ENCODE data around the gene CT45A2. TPM values are rescaled to one million over a fixed set of nuclear protein-coding genes. Genes with fewer than 3 reads are reported as not detected.
"Not testable (repeated sequence)": the region's sequence is repeated elsewhere in the genome, so short reads cannot be mapped to it uniquely, and the experiment has no call there.

Gene CT45A2, protein sequence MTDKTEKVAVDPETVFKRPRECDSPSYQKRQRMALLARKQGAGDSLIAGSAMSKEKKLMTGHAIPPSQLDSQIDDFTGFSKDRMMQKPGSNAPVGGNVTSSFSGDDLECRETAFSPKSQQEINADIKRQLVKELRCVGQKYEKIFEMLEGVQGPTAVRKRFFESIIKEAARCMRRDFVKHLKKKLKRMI
- not detected for polyA plus RNA-seq
- long read RNA-seq, donor 1: 0 reads
- long read RNA-seq, donor 2: 0 reads
- long read RNA-seq, donor 3: 0 reads
- long read RNA-seq, donor 4: 0 reads
- long read RNA-seq, donor 5: 0 reads
- long read RNA-seq, donor 6: 0 reads
- long read RNA-seq, donor 7: 0 reads
- long read RNA-seq, donor 8: 0 reads
- long read RNA-seq, donor 9: 0 reads
- long read RNA-seq, donor 10: 0 reads

DNA sequence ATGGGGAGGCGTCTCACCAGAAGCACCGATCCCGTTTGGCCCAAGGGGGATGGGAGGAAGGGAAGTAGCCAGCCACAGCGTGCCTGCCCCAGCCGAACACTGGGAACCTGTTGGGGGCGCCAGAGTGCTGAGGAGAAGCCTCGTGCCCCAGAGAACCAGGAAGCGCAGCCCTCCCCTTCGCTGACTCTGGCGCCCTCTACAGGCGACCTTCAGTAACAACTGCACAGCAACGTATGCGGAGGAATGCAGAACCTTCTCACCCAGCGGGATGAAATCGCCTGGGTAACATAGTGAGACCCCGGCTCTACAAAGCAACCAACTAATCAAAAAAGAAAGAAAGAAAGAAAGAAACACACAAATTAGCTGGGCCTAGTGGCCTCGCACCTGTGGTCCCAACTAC is at the start of gene CT45A2:
CT45A2 (minus strand) TSS at position 101 of the 400 bp plus-strand sequence. CDS start 3,747 bp downstream, outside the sequence.
- H3K4me3 ChIP-seq (ENCODE audit: low read depth in 1 of 3, low read length in 3 of 3); H3K36me3 ChIP-seq (ENCODE audit: control insufficient read depth in 3 of 3, insufficient read depth in 2 of 3, low read depth in 1 of 3, low read length in 3 of 3); FAIRE-seq; H3K27ac ChIP-seq (ENCODE audit: low read depth in 1 of 3, low read length in 2 of 3); DNase-seq; H3K9me3 ChIP-seq (ENCODE audit: control insufficient read depth in 2 of 2, insufficient read depth in 1 of 2, low read depth in 1 of 2, low read length in 1 of 2); H3K4me1 ChIP-seq (ENCODE audit: control insufficient read depth in 3 of 3, insufficient read depth in 2 of 3, low read depth in 1 of 3, low read length in 2 of 3); H3K27me3 ChIP-seq (ENCODE audit: control insufficient read depth in 3 of 3, insufficient read depth in 3 of 3, low read length in 3 of 3): not testable (repeated sequence)
- WGBS, 3 donors: no CpG with 5 or more reads among the region's 17 CpGs

GRCh38 chrX:135854438-135854837 is 34.6 kb upstream of the CT45A2 start, which contains the start of gene CT45A8:
TSS of gene CT45A8 (minus strand) at chrX:135854538. CDS start at chrX:135850783, 3,755 bp downstream.
- not testable (repeated sequence) for FAIRE-seq; H3K4me1 ChIP-seq (ENCODE audit: control insufficient read depth in 3 of 3, insufficient read depth in 2 of 3, low read depth in 1 of 3, low read length in 2 of 3); H3K27ac ChIP-seq (ENCODE audit: low read depth in 1 of 3, low read length in 2 of 3); H3K4me3 ChIP-seq (ENCODE audit: low read depth in 1 of 3, low read length in 3 of 3); H3K27me3 ChIP-seq (ENCODE audit: control insufficient read depth in 3 of 3, insufficient read depth in 3 of 3, low read length in 3 of 3); H3K36me3 ChIP-seq (ENCODE audit: control insufficient read depth in 3 of 3, insufficient read depth in 2 of 3, low read depth in 1 of 3, low read length in 3 of 3); DNase-seq; H3K9me3 ChIP-seq (ENCODE audit: control insufficient read depth in 2 of 2, insufficient read depth in 1 of 2, low read depth in 1 of 2, low read length in 1 of 2)
- WGBS, 3 donors: no CpG with 5 or more reads among the region's 17 CpGs

- not testable (repeated sequence) for H3K36me3 ChIP-seq (ENCODE audit: control insufficient read depth in 3 of 3, insufficient read depth in 2 of 3, low read depth in 1 of 3, low read length in 3 of 3); FAIRE-seq; H3K27ac ChIP-seq (ENCODE audit: low read depth in 1 of 3, low read length in 2 of 3); H3K9me3 ChIP-seq (ENCODE audit: control insufficient read depth in 2 of 2, insufficient read depth in 1 of 2, low read depth in 1 of 2, low read length in 1 of 2); DNase-seq; H3K27me3 ChIP-seq (ENCODE audit: control insufficient read depth in 3 of 3, insufficient read depth in 3 of 3, low read length in 3 of 3); H3K4me3 ChIP-seq (ENCODE audit: low read depth in 1 of 3, low read length in 3 of 3); H3K4me1 ChIP-seq (ENCODE audit: control insufficient read depth in 3 of 3, insufficient read depth in 2 of 3, low read depth in 1 of 3, low read length in 2 of 3)
- WGBS, 3 donors: no CpG with 5 or more reads among the region's 17 CpGs
Observed at GRCh38 chrX:135837180-135837579, 17.4 kb upstream of the CT45A2 start, which contains the start of gene CT45A7. TSS of gene CT45A7 (minus strand) at chrX:135837280. CDS start at chrX:135833533, 3,747 bp downstream.

DNA sequence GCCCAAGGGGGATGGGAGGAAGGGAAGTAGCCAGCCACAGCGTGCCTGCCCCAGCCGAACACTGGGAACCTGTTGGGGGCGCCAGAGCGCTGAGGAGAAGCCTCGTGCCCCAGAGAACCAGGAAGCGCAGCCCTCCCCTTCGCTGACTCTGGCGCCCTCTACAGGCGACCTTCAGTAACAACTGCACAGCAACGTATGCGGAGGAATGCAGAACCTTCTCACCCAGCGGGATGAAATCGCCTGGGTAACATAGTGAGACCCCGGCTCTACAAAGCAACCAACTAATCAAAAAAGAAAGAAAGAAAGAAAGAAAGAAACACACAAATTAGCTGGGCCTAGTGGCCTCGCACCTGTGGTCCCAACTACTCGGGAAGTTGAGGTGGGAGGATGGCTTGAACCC is 17.1 kb downstream of the CT45A2 start, which contains the start of gene CT45A6:
CT45A6 (minus strand) TSS at position 101 of the 400 bp plus-strand sequence. CDS start 3,794 bp downstream, outside the sequence.
- not testable (repeated sequence) for FAIRE-seq

GRCh38 chrX:135785403-135785802 is 34.4 kb downstream of the CT45A2 start, which contains the start of gene CT45A5:
TSS of gene CT45A5 (minus strand) at chrX:135785503. CDS start at chrX:135781729, 3,774 bp downstream.
- not testable (repeated sequence) for H3K4me3 ChIP-seq (ENCODE audit: low read depth in 1 of 3, low read length in 3 of 3); DNase-seq; FAIRE-seq; H3K36me3 ChIP-seq (ENCODE audit: control insufficient read depth in 3 of 3, insufficient read depth in 2 of 3, low read depth in 1 of 3, low read length in 3 of 3); H3K9me3 ChIP-seq (ENCODE audit: control insufficient read depth in 2 of 2, insufficient read depth in 1 of 2, low read depth in 1 of 2, low read length in 1 of 2); H3K4me1 ChIP-seq (ENCODE audit: control insufficient read depth in 3 of 3, insufficient read depth in 2 of 3, low read depth in 1 of 3, low read length in 2 of 3); H3K27me3 ChIP-seq (ENCODE audit: control insufficient read depth in 3 of 3, insufficient read depth in 3 of 3, low read length in 3 of 3); H3K27ac ChIP-seq (ENCODE audit: low read depth in 1 of 3, low read length in 2 of 3)
- WGBS, 3 donors: no CpG with 5 or more reads among the region's 16 CpGs

More for the DNA sequence above, 17.1 kb downstream of the CT45A2 start, which contains the start of gene CT45A6:
- not testable (repeated sequence) for H3K4me3 ChIP-seq (ENCODE audit: low read depth in 1 of 3, low read length in 3 of 3); H3K4me1 ChIP-seq (ENCODE audit: control insufficient read depth in 3 of 3, insufficient read depth in 2 of 3, low read depth in 1 of 3, low read length in 2 of 3); H3K36me3 ChIP-seq (ENCODE audit: control insufficient read depth in 3 of 3, insufficient read depth in 2 of 3, low read depth in 1 of 3, low read length in 3 of 3); H3K27ac ChIP-seq (ENCODE audit: low read depth in 1 of 3, low read length in 2 of 3); H3K27me3 ChIP-seq (ENCODE audit: control insufficient read depth in 3 of 3, insufficient read depth in 3 of 3, low read length in 3 of 3); H3K9me3 ChIP-seq (ENCODE audit: control insufficient read depth in 2 of 2, insufficient read depth in 1 of 2, low read depth in 1 of 2, low read length in 1 of 2); DNase-seq
- no CpG with 5 or more reads among the region's 16 CpGs for WGBS, 3 donors

DNA sequence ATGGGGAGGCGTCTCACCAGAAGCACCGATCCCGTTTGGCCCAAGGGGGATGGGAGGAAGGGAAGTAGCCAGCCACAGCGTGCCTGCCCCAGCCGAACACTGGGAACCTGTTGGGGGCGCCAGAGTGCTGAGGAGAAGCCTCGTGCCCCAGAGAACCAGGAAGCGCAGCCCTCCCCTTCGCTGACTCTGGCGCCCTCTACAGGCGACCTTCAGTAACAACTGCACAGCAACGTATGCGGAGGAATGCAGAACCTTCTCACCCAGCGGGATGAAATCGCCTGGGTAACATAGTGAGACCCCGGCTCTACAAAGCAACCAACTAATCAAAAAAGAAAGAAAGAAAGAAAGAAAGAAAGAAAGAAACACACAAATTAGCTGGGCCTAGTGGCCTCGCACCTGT is 51.7 kb downstream of the CT45A2 start, which contains the start of gene CT45A3:
CT45A3 (minus strand) TSS at position 101 of the 400 bp plus-strand sequence. CDS start 3,747 bp downstream, outside the sequence.
- H3K4me1 ChIP-seq (ENCODE audit: control insufficient read depth in 3 of 3, insufficient read depth in 2 of 3, low read depth in 1 of 3, low read length in 2 of 3); H3K9me3 ChIP-seq (ENCODE audit: control insufficient read depth in 2 of 2, insufficient read depth in 1 of 2, low read depth in 1 of 2, low read length in 1 of 2); H3K27ac ChIP-seq (ENCODE audit: low read depth in 1 of 3, low read length in 2 of 3); FAIRE-seq; H3K4me3 ChIP-seq (ENCODE audit: low read depth in 1 of 3, low read length in 3 of 3); H3K36me3 ChIP-seq (ENCODE audit: control insufficient read depth in 3 of 3, insufficient read depth in 2 of 3, low read depth in 1 of 3, low read length in 3 of 3); H3K27me3 ChIP-seq (ENCODE audit: control insufficient read depth in 3 of 3, insufficient read depth in 3 of 3, low read length in 3 of 3); DNase-seq: not testable (repeated sequence)
- no CpG with 5 or more reads among the region's 17 CpGs for WGBS, 3 donors

Other genes with a start within 250 kb of the CT45A2 start
- not detected for gene CT45A1, start 106.4 kb downstream of the CT45A2 start, polyA plus RNA-seq
- gene CT45A3, start 51.8 kb downstream of the CT45A2 start, polyA plus RNA-seq: not detected
- not detected for gene CT45A5, start 34.5 kb downstream of the CT45A2 start, polyA plus RNA-seq
- gene CT45A6, start 17.2 kb downstream of the CT45A2 start, polyA plus RNA-seq: not detected
- not detected for gene CT45A7, start 17.3 kb upstream of the CT45A2 start, polyA plus RNA-seq
- gene CT45A8, start 34.5 kb upstream of the CT45A2 start, polyA plus RNA-seq: not detected
- gene CT45A9, start 51.8 kb upstream of the CT45A2 start, polyA plus RNA-seq: not detected
- not detected for gene CT45A10, start 73.4 kb upstream of the CT45A2 start, polyA plus RNA-seq
- gene SAGE1, start 73.7 kb upstream of the CT45A2 start, polyA plus RNA-seq: not detected
- gene MMGT1, start 154.0 kb upstream of the CT45A2 start, polyA plus RNA-seq: 10 to 100 TPM in 2 of 4 donors, 1 to 10 TPM in 2; 2.9 to 23.7 (median 10.0) TPM
- gene SLC9A6, start 165.4 kb upstream of the CT45A2 start, polyA plus RNA-seq: 10 to 100 TPM in 2 of 4 donors, 1 to 10 TPM in 2; 7.0 to 11.0 (median 9.1) TPM

Data from small intestine (tissue), 16 donors.